Loucy (cell line): ENCODE results near the gene KCTD19.

Experiments used
- H2AFZ ChIP-seq: fragments of 200-600 bp; sonication (generic); 2 replicates; pipeline ENCODE4 v1.6.0; 2016; ENCODE audit warnings: antibody characterized with exemption, mild to moderate bottlenecking, low read length, moderate library complexity
- H3F3A ChIP-seq: fragments of 200-600 bp; 2 replicates; pipeline ENCODE4 v1.6.0; 2016; ENCODE audit warnings: antibody characterized with exemption, low read depth, mild to moderate bottlenecking
- H3K27me3 ChIP-seq: fragments of 200-600 bp; sonication (generic); 2 replicates; pipeline ENCODE4 v1.6.1; 2014; ENCODE audit warnings: low read length, mild to moderate bottlenecking; ENCODE audit not compliant: insufficient read depth, poor library complexity, severe bottlenecking
- H3K36me3 ChIP-seq: fragments of 200-600 bp; sonication (generic); 2 replicates; pipeline ENCODE4 v1.6.1; 2016; ENCODE audit warnings: low read length; ENCODE audit not compliant: insufficient read depth
- H3K4me1 ChIP-seq: fragments of 200-600 bp; sonication (generic); 2 replicates; pipeline ENCODE4 v1.5.1; 2014; ENCODE audit warnings: low read length, mild to moderate bottlenecking; ENCODE audit not compliant: insufficient read depth, poor library complexity, severe bottlenecking
- H3K4me2 ChIP-seq: fragments of 200-600 bp; sonication (generic); 2 replicates; pipeline ENCODE4 v1.6.0; 2014; ENCODE audit warnings: antibody characterized with exemption, low read length, low read depth, mild to moderate bottlenecking; ENCODE audit not compliant: poor library complexity, severe bottlenecking
- H3K4me3 ChIP-seq: fragments of 200-600 bp; sonication (generic); 2 replicates; pipeline ENCODE4 v1.5.1; 2014; ENCODE audit warnings: low read length, mild to moderate bottlenecking, mixed read lengths; ENCODE audit not compliant: poor library complexity, severe bottlenecking
- H3K79me2 ChIP-seq: fragments of 200-600 bp; sonication (generic); 2 replicates; pipeline ENCODE4 v1.6.1; 2014; ENCODE audit warnings: low read length; ENCODE audit not compliant: insufficient read depth
- H3K9ac ChIP-seq: fragments of 200-600 bp; sonication (generic); 2 replicates; pipeline ENCODE4 v1.6.0; 2014; ENCODE audit warnings: mild to moderate bottlenecking, low read depth, low read length, moderate library complexity; ENCODE audit not compliant: poor library complexity, severe bottlenecking
- H3K9me2 ChIP-seq: fragments of 200-600 bp; sonication (generic); replicated peaks from 2 replicates; pipeline ENCODE4 v1.6.1; 2016; ENCODE audit warnings: low read depth, low read length, mixed read lengths
- H3K9me3 ChIP-seq: fragments of 200-600 bp; sonication (generic); 2 replicates; pipeline ENCODE4 v1.6.1; 2014; ENCODE audit warnings: mild to moderate bottlenecking, antibody characterized with exemption, low read length, low read depth; ENCODE audit not compliant: insufficient read depth
- H4K20me1 ChIP-seq: fragments of 200-600 bp; sonication (generic); 2 replicates; pipeline ENCODE4 v1.6.0; 2014; ENCODE audit warnings: antibody characterized with exemption, low read length, mild to moderate bottlenecking; ENCODE audit not compliant: insufficient read depth, poor library complexity, severe bottlenecking
- EZH2phosphoT487 ChIP-seq: fragments of 200-600 bp; IDR thresholded peaks from 2 replicates; pipeline ENCODE4 v1.6.1; 2018; ENCODE audit warnings: antibody characterized with exemption, mild to moderate bottlenecking, moderate library complexity, borderline replicate concordance
- TF ChIP-seq, protein P1 (sequence below): fragments of 200-600 bp; sonication (generic); conservative IDR thresholded peaks from 2 replicates; pipeline ENCODE4 v1.5.1; 2014; ENCODE audit warnings: mild to moderate bottlenecking, antibody characterized with exemption, low read length

The KCTD19 gene

DNA sequence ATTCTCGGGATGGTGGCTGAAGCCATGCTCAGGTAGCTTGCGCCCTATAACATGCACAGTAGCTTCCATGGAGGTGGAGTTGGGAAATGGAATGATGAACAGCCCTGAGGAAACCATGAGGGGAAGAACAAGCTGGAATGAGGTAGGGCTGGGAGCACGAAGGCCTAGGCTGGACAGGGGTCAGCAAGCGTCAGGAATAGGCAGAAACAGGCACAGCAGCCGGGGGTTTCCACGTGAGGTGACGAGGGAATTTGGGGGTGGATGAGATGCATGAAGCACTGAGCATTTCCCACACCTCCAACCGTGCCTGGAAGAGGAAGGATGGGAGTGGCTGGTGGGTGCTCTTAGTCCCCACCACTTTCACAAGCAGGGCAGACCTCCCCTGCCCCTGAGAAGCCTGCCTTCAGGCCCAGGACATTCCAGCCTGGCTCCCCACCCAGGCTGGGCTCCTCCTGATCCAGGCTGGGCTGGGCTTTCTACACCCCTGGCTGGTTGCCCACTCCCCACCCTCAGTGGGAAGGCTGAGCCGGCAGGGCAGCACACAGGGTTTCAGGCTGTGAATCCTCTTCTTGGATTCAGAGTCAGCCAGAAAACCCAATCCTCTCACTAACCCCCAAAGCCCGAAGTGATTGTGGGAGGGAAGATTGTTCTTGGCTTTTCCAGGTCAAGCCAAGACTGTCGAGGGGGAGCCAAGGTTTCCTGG, 25.3 kb downstream of the KCTD19 start:
- Histone ChIP-seq H3K36me3 (no peaks in the 10 kb centered on the region), H3K4me3 (no peak overlapping the region), H3K79me2 (no peaks in the 10 kb centered on the region), H3K9me3 (no peaks in the 10 kb centered on the region), H3K9ac (no peak overlapping the region), H3F3A (no peaks in the 10 kb centered on the region), H4K20me1 (no peaks in the 10 kb centered on the region), H3K27me3 (no peaks in the 10 kb centered on the region), H3K4me1 (no peaks in the 10 kb centered on the region), H3K9me2 (no peaks in the 10 kb centered on the region), H2AFZ (no peak overlapping the region), H3K4me2 (no peak overlapping the region)
- TF ChIP-seq, protein P1, sequence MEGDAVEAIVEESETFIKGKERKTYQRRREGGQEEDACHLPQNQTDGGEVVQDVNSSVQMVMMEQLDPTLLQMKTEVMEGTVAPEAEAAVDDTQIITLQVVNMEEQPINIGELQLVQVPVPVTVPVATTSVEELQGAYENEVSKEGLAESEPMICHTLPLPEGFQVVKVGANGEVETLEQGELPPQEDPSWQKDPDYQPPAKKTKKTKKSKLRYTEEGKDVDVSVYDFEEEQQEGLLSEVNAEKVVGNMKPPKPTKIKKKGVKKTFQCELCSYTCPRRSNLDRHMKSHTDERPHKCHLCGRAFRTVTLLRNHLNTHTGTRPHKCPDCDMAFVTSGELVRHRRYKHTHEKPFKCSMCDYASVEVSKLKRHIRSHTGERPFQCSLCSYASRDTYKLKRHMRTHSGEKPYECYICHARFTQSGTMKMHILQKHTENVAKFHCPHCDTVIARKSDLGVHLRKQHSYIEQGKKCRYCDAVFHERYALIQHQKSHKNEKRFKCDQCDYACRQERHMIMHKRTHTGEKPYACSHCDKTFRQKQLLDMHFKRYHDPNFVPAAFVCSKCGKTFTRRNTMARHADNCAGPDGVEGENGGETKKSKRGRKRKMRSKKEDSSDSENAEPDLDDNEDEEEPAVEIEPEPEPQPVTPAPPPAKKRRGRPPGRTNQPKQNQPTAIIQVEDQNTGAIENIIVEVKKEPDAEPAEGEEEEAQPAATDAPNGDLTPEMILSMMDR: no peak
- no peak for TF ChIP-seq EZH2phosphoT487

DNA sequence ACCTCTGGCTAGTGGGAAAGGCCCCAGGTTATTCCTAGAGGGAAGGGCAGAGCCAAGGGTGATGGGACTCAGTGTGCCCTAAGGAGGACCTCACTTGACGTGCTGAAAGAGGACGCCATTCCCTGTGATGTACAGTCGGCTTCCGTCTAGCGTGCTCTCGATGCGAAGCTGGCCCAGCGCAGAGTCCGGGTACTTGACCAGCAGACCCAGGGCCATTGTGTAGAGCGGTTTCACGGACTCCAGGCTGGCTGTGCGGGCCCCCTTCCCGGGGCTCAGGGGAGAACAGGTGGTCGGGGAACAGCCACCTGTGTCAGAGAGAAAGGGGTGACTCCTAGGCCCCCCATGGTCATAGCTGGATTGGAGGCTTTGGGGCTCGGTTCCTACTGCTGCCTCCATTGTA, 27.3 kb downstream of the KCTD19 start:
- H3K9me3 ChIP-seq: no peaks in the 10 kb centered on the region
- H3K4me3 ChIP-seq: no peak overlapping the region
- no peaks in the 10 kb centered on the region for H3K27me3 ChIP-seq
- no peak overlapping the region for H2AFZ ChIP-seq
- no peak overlapping the region for H3K9ac ChIP-seq
- TF ChIP-seq, protein P1: no peak
- TF ChIP-seq EZH2phosphoT487: no peak
- no peaks in the 10 kb centered on the region for H3K36me3 ChIP-seq
- H3K4me2 ChIP-seq: no peak overlapping the region
- no peaks in the 10 kb centered on the region for H4K20me1 ChIP-seq
- no peaks in the 10 kb centered on the region for H3K79me2 ChIP-seq
- H3F3A ChIP-seq: no peaks in the 10 kb centered on the region
- H3K4me1 ChIP-seq: no peaks in the 10 kb centered on the region
- H3K9me2 ChIP-seq: no peaks in the 10 kb centered on the region

DNA sequence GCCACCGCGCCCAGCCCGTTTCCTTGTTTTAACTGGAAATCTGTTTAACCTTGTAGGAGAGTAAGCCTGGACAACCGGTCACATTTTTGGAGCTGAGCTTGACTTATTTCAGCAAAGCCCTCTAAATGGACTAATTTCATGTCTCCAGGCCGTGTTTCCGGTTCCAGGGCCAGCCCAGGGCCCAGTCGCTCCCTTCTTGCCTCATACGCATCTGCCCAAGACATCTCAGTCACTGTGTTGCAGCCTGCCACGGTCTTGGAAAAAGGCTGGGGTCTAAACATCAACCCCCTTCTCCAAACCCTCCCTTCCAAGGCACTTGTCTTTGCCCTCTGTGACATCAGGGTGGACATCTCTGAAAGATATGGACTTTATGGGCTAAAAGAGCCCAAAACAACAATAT, 28.3 kb downstream of the KCTD19 start:
- no peaks in the 10 kb centered on the region for H3K4me1 ChIP-seq
- H3K9me3 ChIP-seq: no peaks in the 10 kb centered on the region
- H3K27me3 ChIP-seq: no peaks in the 10 kb centered on the region
- no peaks in the 10 kb centered on the region for H4K20me1 ChIP-seq
- no peaks in the 10 kb centered on the region for H3F3A ChIP-seq
- no peaks in the 10 kb centered on the region for H3K9me2 ChIP-seq
- no peaks in the 10 kb centered on the region for H3K79me2 ChIP-seq
- no peak overlapping the region for H2AFZ ChIP-seq
- H3K4me2 ChIP-seq: no peak overlapping the region
- no peaks in the 10 kb centered on the region for H3K36me3 ChIP-seq
- H3K9ac ChIP-seq: no peak overlapping the region
- no peak overlapping the region for H3K4me3 ChIP-seq
- TF ChIP-seq EZH2phosphoT487: no peak
- TF ChIP-seq, protein P1: no peak
